ENCODE data around the gene HAT1. TPM values are rescaled to one million over a fixed set of nuclear protein-coding genes. Genes with fewer than 3 reads are reported as not detected.
"Not testable (repeated sequence)": the region's sequence is repeated elsewhere in the genome, so short reads cannot be mapped to it uniquely, and the experiment has no call there.

Gene HAT1
- total RNA-seq, 2 donors from 2014 or later = 47.5 to 85.0 TPM

GRCh38 chr2:171895786-171896185 lies 26.5 kb upstream of the HAT1 start:
- H3K27ac Mint-ChIP-seq = no peak overlapping the region
- ATAC-seq (replicated peaks) = no peak
- H3K9me3 Mint-ChIP-seq = no peaks in the 10 kb centered on the region
- H3K27me3 Mint-ChIP-seq = no peaks in the 10 kb centered on the region
- peak overlapping the region; percentile 94 for H3K4me3 Mint-ChIP-seq
- peaks cover 12% of the 10 kb centered on the region for H3K4me1 Mint-ChIP-seq
- H3K36me3 Mint-ChIP-seq (ENCODE audit: low read depth) = peaks cover 12% of the 10 kb centered on the region

GRCh38 chr2:171899623-171900282 lies 22.5 kb upstream of the HAT1 start:
- H3K4me3 Mint-ChIP-seq, H3K27me3 Mint-ChIP-seq: not testable (repeated sequence)

GRCh38 chr2:171902840-171903420 lies 19.3 kb upstream of the HAT1 start:
- no peaks in the 10 kb centered on the region for H3K36me3 Mint-ChIP-seq (ENCODE audit: low read depth)
- ATAC-seq (replicated peaks) = no peak
- H3K27me3 Mint-ChIP-seq = peaks cover 11% of the 10 kb centered on the region
- H3K4me3 Mint-ChIP-seq = no peak overlapping the region
- H3K4me1 Mint-ChIP-seq = no peaks in the 10 kb centered on the region
- H3K27ac Mint-ChIP-seq = no peak overlapping the region
- no peaks in the 10 kb centered on the region for H3K9me3 Mint-ChIP-seq

More at GRCh38 chr2:171899623-171900282, 22.5 kb upstream of the HAT1 start:
- H3K4me1 Mint-ChIP-seq; ATAC-seq (replicated peaks); H3K36me3 Mint-ChIP-seq (ENCODE audit: low read depth); H3K27ac Mint-ChIP-seq; H3K9me3 Mint-ChIP-seq: not testable (repeated sequence)

- Mint-ChIP-seq H3K27me3 (peaks cover 8% of the 10 kb centered on the region), H3K4me1 (peaks cover 4% of the 10 kb centered on the region), H3K27ac (no peak overlapping the region), H3K4me3 (no peak overlapping the region), H3K9me3 (no peaks in the 10 kb centered on the region), H3K36me3 (ENCODE audit: low read depth) (no peaks in the 10 kb centered on the region)
- no peak for ATAC-seq (replicated peaks)
These were observed 14.0 kb upstream of the HAT1 start for GRCh38 chr2:171908235-171908634.

DNA sequence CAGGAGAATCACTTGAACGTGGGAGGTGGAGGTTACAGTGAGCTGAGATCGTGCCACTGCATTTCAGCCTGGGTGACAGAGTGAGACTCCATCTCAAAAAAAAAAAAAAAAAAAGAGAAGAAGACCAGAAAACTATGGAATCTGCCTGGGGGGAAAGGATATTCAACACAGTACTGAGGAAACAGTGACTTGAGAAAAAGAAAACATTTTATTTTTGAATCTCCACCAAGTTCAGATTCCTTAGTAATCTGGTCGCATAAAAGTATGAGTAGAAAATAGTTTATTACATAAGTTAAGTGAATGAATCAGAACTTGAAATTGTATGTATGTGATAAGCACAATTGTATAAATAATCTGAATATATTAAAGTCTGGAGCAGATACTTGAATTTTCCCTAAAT lies 13.0 kb upstream of the HAT1 start:
- Mint-ChIP-seq H3K9me3 (no peaks in the 10 kb centered on the region), H3K4me3 (no peak overlapping the region), H3K4me1 (peaks cover 4% of the 10 kb centered on the region), H3K36me3 (ENCODE audit: low read depth) (no peaks in the 10 kb centered on the region), H3K27ac (no peak overlapping the region), H3K27me3 (peaks cover 4% of the 10 kb centered on the region)
- no peak for ATAC-seq (replicated peaks)

DNA sequence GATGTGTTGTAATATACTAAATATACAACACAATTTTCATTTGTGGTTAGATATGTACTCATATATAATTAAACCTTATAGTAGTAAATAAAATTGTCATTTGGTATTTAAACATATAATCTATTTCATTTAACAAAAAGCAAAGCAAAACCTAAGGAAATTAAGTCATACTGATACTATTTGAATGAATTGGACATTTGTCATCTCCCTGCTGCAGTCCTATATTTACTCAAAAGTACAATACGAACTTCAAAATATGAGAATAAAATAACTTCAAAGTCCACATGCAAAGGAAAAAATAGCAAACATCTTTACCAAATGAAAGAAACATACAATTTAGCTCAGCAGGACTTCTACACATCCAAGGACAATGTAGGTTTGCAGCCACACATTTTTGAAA lies 11.8 kb upstream of the HAT1 start:
- Mint-ChIP-seq H3K4me1 (peaks cover 4% of the 10 kb centered on the region), H3K27ac (no peak overlapping the region), H3K9me3 (no peaks in the 10 kb centered on the region), H3K4me3 (no peak overlapping the region), H3K36me3 (ENCODE audit: low read depth) (no peaks in the 10 kb centered on the region), H3K27me3 (no peaks in the 10 kb centered on the region)
- peak; percentile 64 for ATAC-seq (replicated peaks)

- Mint-ChIP-seq H3K27me3 (no peaks in the 10 kb centered on the region), H3K9me3 (no peaks in the 10 kb centered on the region), H3K4me3 (no peak overlapping the region), H3K36me3 (ENCODE audit: low read depth) (no peaks in the 10 kb centered on the region), H3K27ac (no peak overlapping the region), H3K4me1 (peaks cover 4% of the 10 kb centered on the region)
- no peak for ATAC-seq (replicated peaks)
These were observed 8.7 kb upstream of the HAT1 start for GRCh38 chr2:171913517-171913916.

- H3K4me3 Mint-ChIP-seq = no peak overlapping the region
- no peaks in the 10 kb centered on the region for H3K27me3 Mint-ChIP-seq
- H3K9me3 Mint-ChIP-seq = no peaks in the 10 kb centered on the region
- ATAC-seq (replicated peaks) = no peak
- no peak overlapping the region for H3K27ac Mint-ChIP-seq
- H3K36me3 Mint-ChIP-seq (ENCODE audit: low read depth) = peaks cover 14% of the 10 kb centered on the region
- H3K4me1 Mint-ChIP-seq = peaks cover 6% of the 10 kb centered on the region
These were observed 2.8 kb upstream of the HAT1 start for GRCh38 chr2:171919453-171919852.

DNA sequence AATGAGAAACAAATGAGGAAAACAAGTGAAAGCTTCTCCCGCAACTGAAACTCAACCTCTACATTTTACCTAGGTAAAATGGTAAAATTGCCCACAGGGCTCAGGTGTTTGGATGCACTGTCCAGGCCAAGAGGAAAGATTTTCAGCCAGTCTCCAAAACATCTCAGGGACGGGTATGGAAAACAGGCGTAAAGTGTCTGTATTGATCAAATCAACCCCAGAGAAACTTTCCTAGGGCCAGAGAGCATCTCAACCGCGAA lies 361 bp upstream of the HAT1 start:
- Mint-ChIP-seq H3K27me3 (no peaks in the 10 kb centered on the region), H3K9me3 (no peaks in the 10 kb centered on the region), H3K4me3 (peak overlapping the region; percentile 93), H3K27ac (peak overlapping the region; percentile 94), H3K36me3 (ENCODE audit: low read depth) (peaks cover 37% of the 10 kb centered on the region), H3K4me1 (peaks cover 6% of the 10 kb centered on the region)
- ATAC-seq (replicated peaks) = peak; percentile 30

DNA sequence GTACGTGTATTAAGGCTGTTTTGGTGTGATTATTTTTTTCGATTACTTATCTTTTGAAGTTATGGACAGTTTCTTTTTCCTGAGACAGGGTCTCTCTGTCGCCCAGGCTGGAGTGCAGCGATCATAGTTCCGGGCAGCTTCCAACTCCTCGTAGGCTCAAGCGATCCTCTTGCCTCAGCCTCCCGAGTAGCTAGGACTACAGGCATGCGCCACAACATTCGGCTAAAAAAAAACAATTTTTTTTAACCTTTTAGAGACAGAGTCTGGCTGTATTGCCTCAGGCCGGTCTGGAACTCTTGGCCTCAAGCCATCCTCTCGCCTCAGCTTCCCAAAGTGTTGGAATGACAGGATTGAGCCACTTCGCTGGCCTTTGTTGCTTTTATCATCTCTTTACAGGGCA lies 945 bp downstream of the HAT1 start:
- no peaks in the 10 kb centered on the region for H3K9me3 Mint-ChIP-seq
- H3K36me3 Mint-ChIP-seq (ENCODE audit: low read depth) = peaks cover 50% of the 10 kb centered on the region
- peak overlapping the region; percentile 94 for H3K27ac Mint-ChIP-seq
- no peak for ATAC-seq (replicated peaks)
- H3K27me3 Mint-ChIP-seq = no peaks in the 10 kb centered on the region
- peaks cover 6% of the 10 kb centered on the region for H3K4me1 Mint-ChIP-seq
- peak overlapping the region; percentile 93 for H3K4me3 Mint-ChIP-seq

DNA sequence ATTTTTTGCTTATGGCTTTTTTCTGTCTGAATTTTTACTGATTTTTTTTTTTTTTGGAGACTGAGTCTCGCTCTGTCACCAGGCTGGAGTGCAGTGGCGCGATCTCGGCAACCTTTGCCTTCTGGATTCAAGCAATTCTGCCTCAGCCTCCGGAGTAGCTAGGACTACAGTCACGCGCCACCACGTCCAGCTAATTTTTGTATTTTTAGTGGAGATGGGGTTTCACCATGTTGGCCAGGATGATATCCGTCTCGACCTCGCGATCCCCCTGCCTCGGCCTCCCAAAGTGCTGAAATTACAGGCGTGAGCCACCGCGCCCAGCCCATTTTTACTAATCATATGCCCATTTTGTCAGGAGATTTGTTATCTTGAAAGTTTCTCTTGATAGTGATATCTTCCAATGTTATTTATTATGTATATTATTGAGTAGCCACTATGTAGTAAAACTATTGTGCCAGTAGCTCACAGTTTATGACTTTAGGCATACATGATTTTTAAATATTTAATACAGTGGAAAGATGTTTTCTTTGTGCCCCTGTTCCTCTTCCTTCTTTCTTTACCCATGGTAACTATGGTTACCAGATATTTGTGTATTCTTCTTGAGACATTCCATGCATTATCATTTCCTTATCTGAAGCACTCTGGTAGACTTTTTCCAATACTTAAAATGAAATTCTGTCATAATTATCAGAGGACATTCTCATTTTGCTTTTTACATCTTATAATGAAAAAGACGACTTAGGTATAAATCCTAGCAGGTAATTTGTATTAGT lies 2.1 kb downstream of the HAT1 start:
- Mint-ChIP-seq H3K27ac (peak overlapping the region; percentile 13), H3K4me3 (peak overlapping the region; percentile 93)
- ATAC-seq (replicated peaks) = no peak

DNA sequence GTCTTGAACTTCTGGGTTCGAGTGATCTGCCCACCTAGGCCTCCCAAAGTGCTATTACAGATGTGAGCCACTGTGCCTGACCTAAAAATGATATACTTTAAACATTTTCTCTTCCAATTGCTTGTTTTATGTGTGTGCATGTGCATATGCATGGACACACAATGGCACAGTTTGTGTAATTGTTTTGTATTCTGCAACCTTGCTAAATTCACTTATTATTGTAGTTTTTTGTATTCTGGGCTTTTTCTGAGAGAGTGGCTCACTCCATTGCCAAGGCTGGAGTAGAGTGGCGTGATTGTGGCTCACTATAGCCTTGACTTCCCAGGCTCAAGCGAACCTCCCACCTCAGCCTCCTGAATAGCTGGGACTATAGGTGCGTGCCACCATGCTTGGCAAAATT lies 8.1 kb downstream of the HAT1 start:
- H3K36me3 Mint-ChIP-seq (ENCODE audit: low read depth) = peaks cover 80% of the 10 kb centered on the region
- no peak for ATAC-seq (replicated peaks)
- H3K4me3 Mint-ChIP-seq = no peak overlapping the region
- no peak overlapping the region for H3K27ac Mint-ChIP-seq
- H3K4me1 Mint-ChIP-seq = peaks cover 24% of the 10 kb centered on the region
- H3K9me3 Mint-ChIP-seq = no peaks in the 10 kb centered on the region
- H3K27me3 Mint-ChIP-seq = no peaks in the 10 kb centered on the region

More for the DNA sequence above, 2.1 kb downstream of the HAT1 start:
- Mint-ChIP-seq H3K27me3 (no peaks in the 10 kb centered on the region), H3K9me3 (no peaks in the 10 kb centered on the region), H3K4me1 (peaks cover 14% of the 10 kb centered on the region), H3K36me3 (ENCODE audit: low read depth) (peaks cover 61% of the 10 kb centered on the region)

GRCh38 chr2:171939058-171939742 lies 16.9 kb downstream of the HAT1 start:
- peaks cover 22% of the 10 kb centered on the region for H3K36me3 Mint-ChIP-seq (ENCODE audit: low read depth)
- no peak for ATAC-seq (replicated peaks)
- H3K4me3 Mint-ChIP-seq = no peak overlapping the region
- no peaks in the 10 kb centered on the region for H3K27me3 Mint-ChIP-seq
- H3K27ac Mint-ChIP-seq = no peak overlapping the region
- H3K9me3 Mint-ChIP-seq = no peaks in the 10 kb centered on the region
- H3K4me1 Mint-ChIP-seq = peaks cover 26% of the 10 kb centered on the region

- Mint-ChIP-seq H3K9me3 (no peaks in the 10 kb centered on the region), H3K27ac (no peak overlapping the region), H3K4me1 (peaks cover 22% of the 10 kb centered on the region), H3K27me3 (no peaks in the 10 kb centered on the region), H3K4me3 (no peak overlapping the region), H3K36me3 (ENCODE audit: low read depth) (peaks cover 22% of the 10 kb centered on the region)
- ATAC-seq (replicated peaks) = no peak
These were observed 17.4 kb downstream of the HAT1 start for GRCh38 chr2:171939743-171940071.

- Mint-ChIP-seq H3K4me1 (peaks cover 15% of the 10 kb centered on the region), H3K9me3 (no peaks in the 10 kb centered on the region), H3K27me3 (no peaks in the 10 kb centered on the region), H3K4me3 (no peak overlapping the region), H3K27ac (no peak overlapping the region), H3K36me3 (ENCODE audit: low read depth) (peaks cover 13% of the 10 kb centered on the region)
- no peak for ATAC-seq (replicated peaks)
These were observed 19.0 kb downstream of the HAT1 start for GRCh38 chr2:171941316-171941699.

All from activated T-helper 17 cell treated with anti-CD3 and anti-CD28 coated beads, Interleukin-2, amount 50 U/mL, for 72 hours (primary cell).